Fibroblast of pulmonary artery (primary cell): Measurements from ENCODE around the gene PYCR2.
"Not testable (repeated sequence)": the region's sequence is repeated elsewhere in the genome, so short reads cannot be mapped to it uniquely, and the experiment has no call there.

Source experiments
- DNase-seq: peaks from one replicate; pipeline ENCODE4 v3.0.0-alpha.2; 2010; ENCODE audit warnings: low read depth
- H3K4me3 ChIP-seq: replicated peaks from 2 replicates; pipeline ENCODE4 v1.5.1; 2011; ENCODE audit warnings: low read depth, mild to moderate bottlenecking, control low read depth, low read length, moderate library complexity
- CTCF ChIP-seq: IDR thresholded peaks from 2 replicates; pipeline ENCODE4 v1.5.1; 2011; ENCODE audit warnings: mild to moderate bottlenecking, control low read depth, low read length, inconsistent platforms; ENCODE audit errors: missing control alignments

PYCR2 gene

GRCh38 chr1:225923692-225924555 is at the start of gene PYCR2:
TSS of gene PYCR2 (minus strand) at chr1:225924250. CDS start at chr1:225924110, 140 bp downstream.
- no peak for TF ChIP-seq CTCF
- H3K4me3 ChIP-seq = peak within 1 kb of the TSS; percentile 73
- DNase-seq = peak; percentile 97

GRCh38 chr1:225973158-225973557 is 49.1 kb upstream of the PYCR2 start:
- no peak overlapping the region for H3K4me3 ChIP-seq
- no peak for DNase-seq
- TF ChIP-seq CTCF = no peak

- TF ChIP-seq CTCF = no peak
- H3K4me3 ChIP-seq = no peak overlapping the region
- DNase-seq = no peak
Measured at GRCh38 chr1:225972344-225973152, 48.5 kb upstream of the PYCR2 start.

GRCh38 chr1:225970592-225971157 is 46.6 kb upstream of the PYCR2 start:
- not testable (repeated sequence) for H3K4me3 ChIP-seq, DNase-seq

- H3K4me3 ChIP-seq, DNase-seq: not testable (repeated sequence)
Measured at GRCh38 chr1:225969751-225970150, 45.7 kb upstream of the PYCR2 start.

GRCh38 chr1:225965231-225965630 is 41.2 kb upstream of the PYCR2 start:
- DNase-seq = no peak
- H3K4me3 ChIP-seq = no peak overlapping the region
- no peak for TF ChIP-seq CTCF

GRCh38 chr1:225963735-225964530 is 39.9 kb upstream of the PYCR2 start:
- no peak overlapping the region for H3K4me3 ChIP-seq
- no peak for TF ChIP-seq CTCF
- DNase-seq = no peak
